GM20000 (cell line): ENCODE measurements around the gene CELF2.

Experiments used
- DNase-seq: peaks from one replicate; pipeline ENCODE4 v3.0.0; 2012; ENCODE audit warnings: low spot score
- TF ChIP-seq, protein P1 (sequence below): IDR thresholded peaks from 2 replicates; pipeline ENCODE4 v1.5.1; 2012; ENCODE audit warnings: mild to moderate bottlenecking, control low read depth; ENCODE audit errors: extremely low read depth, missing control alignments

The CELF2 gene

GRCh38 chr10:11158080-11158479 is 140.4 kb downstream of the CELF2 start:
- TF ChIP-seq, protein P1, sequence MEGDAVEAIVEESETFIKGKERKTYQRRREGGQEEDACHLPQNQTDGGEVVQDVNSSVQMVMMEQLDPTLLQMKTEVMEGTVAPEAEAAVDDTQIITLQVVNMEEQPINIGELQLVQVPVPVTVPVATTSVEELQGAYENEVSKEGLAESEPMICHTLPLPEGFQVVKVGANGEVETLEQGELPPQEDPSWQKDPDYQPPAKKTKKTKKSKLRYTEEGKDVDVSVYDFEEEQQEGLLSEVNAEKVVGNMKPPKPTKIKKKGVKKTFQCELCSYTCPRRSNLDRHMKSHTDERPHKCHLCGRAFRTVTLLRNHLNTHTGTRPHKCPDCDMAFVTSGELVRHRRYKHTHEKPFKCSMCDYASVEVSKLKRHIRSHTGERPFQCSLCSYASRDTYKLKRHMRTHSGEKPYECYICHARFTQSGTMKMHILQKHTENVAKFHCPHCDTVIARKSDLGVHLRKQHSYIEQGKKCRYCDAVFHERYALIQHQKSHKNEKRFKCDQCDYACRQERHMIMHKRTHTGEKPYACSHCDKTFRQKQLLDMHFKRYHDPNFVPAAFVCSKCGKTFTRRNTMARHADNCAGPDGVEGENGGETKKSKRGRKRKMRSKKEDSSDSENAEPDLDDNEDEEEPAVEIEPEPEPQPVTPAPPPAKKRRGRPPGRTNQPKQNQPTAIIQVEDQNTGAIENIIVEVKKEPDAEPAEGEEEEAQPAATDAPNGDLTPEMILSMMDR: no peak
- no peak for DNase-seq

DNA sequence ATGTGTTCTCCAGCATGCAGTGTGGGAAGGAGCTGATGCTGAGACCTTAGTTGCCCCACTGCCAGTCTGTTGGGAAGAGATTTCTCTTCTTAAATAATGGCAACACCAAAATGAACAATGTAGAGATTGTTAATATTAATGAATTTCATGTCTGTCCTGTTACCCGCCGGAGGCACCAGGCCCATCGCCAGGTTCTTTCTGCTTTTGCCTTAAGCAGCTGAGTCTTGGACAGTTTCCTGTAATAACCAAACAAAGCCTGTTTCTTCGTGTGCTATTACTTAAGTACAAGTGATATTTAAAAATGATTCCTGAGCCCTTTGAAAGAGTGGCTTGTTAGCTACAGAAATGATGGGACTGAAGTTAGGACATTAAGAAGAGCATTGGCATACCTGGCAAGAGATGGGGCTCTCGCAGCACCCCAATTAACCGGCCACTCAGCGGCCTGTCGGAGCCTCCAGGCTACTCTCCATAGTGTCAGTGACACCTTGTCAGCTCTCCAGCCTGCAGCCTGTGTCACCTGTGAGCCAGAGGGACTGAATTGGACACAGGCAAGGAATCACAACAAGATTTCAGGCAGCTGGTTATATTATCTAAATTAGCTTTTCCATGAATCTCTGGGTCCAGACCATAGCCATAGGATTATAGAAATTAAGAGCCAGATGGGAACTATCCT is 142.0 kb downstream of the CELF2 start:
- TF ChIP-seq, protein P1: no peak
- DNase-seq: no peak

- TF ChIP-seq, protein P1: no peak
- DNase-seq: no peak
Measured at GRCh38 chr10:11161096-11161495, 143.4 kb downstream of the CELF2 start.

DNA sequence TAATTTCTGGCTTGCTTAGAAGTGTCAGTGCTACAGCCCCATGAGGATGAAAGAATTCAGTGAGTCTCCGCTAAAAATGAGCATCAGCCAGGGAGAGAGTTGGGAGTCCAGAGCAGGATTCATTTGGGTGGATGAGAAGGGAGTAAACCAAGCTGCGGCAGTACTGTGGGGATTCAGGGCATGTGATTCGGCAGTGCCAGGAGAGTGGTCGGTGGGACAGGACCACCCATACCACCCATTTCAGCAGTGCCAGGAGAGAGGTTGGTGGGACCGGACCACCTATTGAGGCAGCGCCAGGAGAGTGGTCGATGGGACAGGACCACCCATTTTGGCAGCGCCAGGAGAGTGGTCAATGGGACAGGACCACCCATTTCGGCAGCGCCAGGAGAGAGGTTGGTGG is 144.2 kb downstream of the CELF2 start:
- TF ChIP-seq, protein P1: no peak
- DNase-seq: no peak

DNA sequence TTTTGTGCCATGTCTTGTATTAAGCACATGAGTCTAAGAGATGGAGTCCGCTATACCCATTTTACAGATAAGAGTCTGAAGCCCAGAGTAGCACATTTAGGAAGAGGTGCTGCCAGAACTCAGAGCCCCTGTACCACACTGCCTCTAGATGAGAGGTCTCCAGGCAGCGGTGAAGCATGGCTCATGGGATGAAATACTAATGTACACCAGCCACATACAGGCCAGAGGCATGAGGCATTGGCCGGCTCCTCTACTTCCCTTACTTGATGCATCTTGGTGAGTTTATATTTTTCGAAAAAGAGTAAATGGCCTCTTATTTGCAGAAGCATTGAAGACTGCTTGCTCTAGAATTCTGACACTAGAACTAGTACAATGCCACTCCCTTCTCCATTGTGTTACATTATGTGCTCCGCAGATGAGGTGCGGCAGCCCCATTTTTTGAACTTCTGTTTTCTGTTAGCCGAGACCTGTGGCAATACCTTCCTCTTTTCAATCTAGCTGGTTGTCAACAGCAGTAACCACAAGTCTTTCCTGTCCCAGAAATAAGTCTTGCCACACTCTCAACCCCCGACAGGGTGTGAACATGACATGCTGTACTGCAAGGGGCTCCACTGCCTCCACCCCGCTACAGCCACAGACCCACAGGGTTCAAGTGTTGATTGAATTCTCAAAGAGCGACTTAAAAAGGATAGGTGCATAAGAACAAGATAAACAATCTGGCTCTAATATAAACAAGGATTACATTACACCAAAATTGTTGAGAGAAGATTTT is 145.3 kb downstream of the CELF2 start:
- DNase-seq: peak; percentile 78
- TF ChIP-seq, protein P1: no peak

DNA sequence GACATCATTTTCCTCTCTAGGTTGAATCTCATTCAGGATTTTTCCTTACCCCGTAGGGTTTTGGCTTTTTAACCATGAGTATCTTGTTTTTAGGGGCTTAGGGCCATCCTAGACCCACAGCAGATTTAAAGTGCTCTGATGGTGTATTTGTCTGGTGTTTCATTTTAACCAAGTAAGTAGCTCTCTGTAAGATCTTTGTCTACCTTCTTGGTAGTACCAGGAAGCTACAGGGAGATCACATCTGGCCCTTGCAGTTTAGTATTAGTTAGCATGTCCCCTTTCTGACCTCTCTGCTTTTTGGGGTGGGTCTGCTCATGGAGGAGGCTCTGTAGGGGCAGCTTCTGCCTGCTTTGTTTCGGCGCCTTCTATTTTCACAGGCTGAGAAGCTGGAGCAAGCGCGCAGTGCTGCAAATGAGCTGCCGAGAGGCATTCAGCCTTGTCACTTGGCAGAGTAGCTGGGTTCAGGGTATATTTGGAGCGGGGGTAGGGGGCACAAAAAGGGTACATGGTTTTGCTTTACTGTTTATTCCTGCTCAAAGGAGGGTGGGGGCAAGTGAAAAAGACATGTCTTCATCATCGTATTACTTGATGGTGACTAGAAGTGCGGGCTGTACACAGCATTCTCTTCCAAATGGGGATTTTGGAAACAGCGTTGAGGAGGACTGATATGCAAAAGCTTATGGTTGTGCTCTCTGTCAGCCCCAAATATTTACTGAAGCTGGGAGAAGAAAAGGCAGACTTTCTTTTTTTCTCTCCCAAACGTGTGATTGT is 146.3 kb downstream of the CELF2 start:
- TF ChIP-seq, protein P1: no peak
- DNase-seq: no peak

DNA sequence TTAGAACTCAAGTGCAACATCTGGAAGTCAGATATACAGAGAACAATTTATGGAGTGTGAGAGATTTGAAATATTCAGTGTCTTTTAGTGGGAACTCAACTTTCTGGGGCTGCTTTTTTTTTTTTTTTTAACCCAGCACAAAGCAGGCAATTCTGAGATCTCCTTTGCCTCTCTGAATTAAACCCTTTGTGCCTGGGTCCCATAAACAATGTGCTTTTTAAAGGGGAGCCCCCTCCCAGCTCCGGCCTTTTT is 146.8 kb downstream of the CELF2 start:
- DNase-seq: no peak
- TF ChIP-seq, protein P1: no peak
